PC-3 (cell line): ENCODE data around the gene SETBP1. TPM values are rescaled to one million over a fixed set of nuclear protein-coding genes. Genes with fewer than 3 reads are reported as not detected.

ENCODE experiments used
- ATAC-seq: fragments of 200-7000 bp; cut with Tn5 transposase; 2 replicates; pipeline ENCODE4 v1.9.1; 2020; ENCODE audit warnings: mild to moderate bottlenecking, moderate library complexity
- BruUV-seq: library from RNA; stranded (reverse); fragments of 400-500 nt; replicated peaks from 2 replicates; lab custom pipeline; 2021; lab: Mats Ljungman, UMichigan
- CTCF ChIA-PET: fragments of 300-600 bp; sonication (Branson Sonifier 250); formaldehyde crosslinking; loops from one replicate; lab custom pipeline; 2022; ENCODE audit warnings: antibody characterized with exemption; lab: Charles Lee
- POLR2A ChIA-PET: fragments of 300-600 bp; sonication (Branson Sonifier 250); formaldehyde crosslinking; loops from one replicate; lab custom pipeline; 2022; ENCODE audit warnings: antibody characterized with exemption; ENCODE audit not compliant: unreplicated experiment; lab: Charles Lee
- DNase-seq: peaks from one replicate; pipeline ENCODE4 v3.0.0-alpha.2; 2015
- H2AFZ ChIP-seq: fragments of 300-600 bp; sonication (generic); 2 replicates; pipeline ENCODE4 v1.6.0; 2016; ENCODE audit warnings: antibody characterized with exemption, low read length
- H3F3A ChIP-seq: fragments of 300-600 bp; sonication (generic); one replicate; pipeline ENCODE4 v1.6.0; 2017; ENCODE audit warnings: antibody characterized with exemption, low read length, control low read depth, mild to moderate bottlenecking; ENCODE audit not compliant: unreplicated experiment
- H3K27ac ChIP-seq: fragments of 300-600 bp; sonication (generic); 2 replicates; pipeline ENCODE4 v1.5.1; 2016; ENCODE audit warnings: mild to moderate bottlenecking, low read length
- H3K27me3 ChIP-seq: fragments of 300-600 bp; sonication (generic); 2 replicates; pipeline ENCODE4 v1.6.1; 2016; ENCODE audit warnings: low read length, mixed read lengths
- H3K36me3 ChIP-seq: fragments of 300-600 bp; sonication (generic); 2 replicates; pipeline ENCODE4 v1.6.1; 2016; ENCODE audit warnings: low read depth, mixed run types, low read length, mixed read lengths
- H3K4me1 ChIP-seq: fragments of 300-600 bp; sonication (generic); 2 replicates; pipeline ENCODE4 v1.5.1; 2016; ENCODE audit warnings: low read length; ENCODE audit not compliant: insufficient read depth
- H3K4me2 ChIP-seq: fragments of 300-600 bp; sonication (generic); 2 replicates; pipeline ENCODE4 v1.6.0; 2016; ENCODE audit warnings: low read length
- H3K4me3 ChIP-seq: fragments of 300-600 bp; sonication (generic); 2 replicates; pipeline ENCODE4 v1.5.1; 2016; ENCODE audit warnings: mild to moderate bottlenecking, low read length, mixed read lengths
- H3K79me2 ChIP-seq: fragments of 300-600 bp; sonication (generic); 2 replicates; pipeline ENCODE4 v1.6.1; 2017; ENCODE audit warnings: low read length, mixed read lengths
- H3K9ac ChIP-seq: fragments of 300-600 bp; sonication (generic); 2 replicates; pipeline ENCODE4 v1.6.0; 2016; ENCODE audit warnings: mild to moderate bottlenecking, low read length
- H3K9me2 ChIP-seq: fragments of 300-600 bp; sonication (generic); replicated peaks from 2 replicates; pipeline ENCODE4 v1.6.1; 2016; ENCODE audit warnings: mixed run types, low read length, mixed read lengths
- H3K9me3 ChIP-seq: fragments of 300-600 bp; sonication (generic); 2 replicates; pipeline ENCODE4 v1.6.1; 2016; ENCODE audit warnings: low read length, mixed read lengths
- H4K20me1 ChIP-seq: fragments of 300-600 bp; sonication (generic); 2 replicates; pipeline ENCODE4 v1.6.1; 2016; ENCODE audit warnings: low read length, mixed read lengths
- EZH2 ChIP-seq: fragments of 300-600 bp; sonication (generic); IDR thresholded peaks from one replicate; pipeline ENCODE4 v1.6.1; 2017; ENCODE audit warnings: antibody characterized with exemption, mild to moderate bottlenecking, low read length; ENCODE audit not compliant: unreplicated experiment
- EZH2phosphoT487 ChIP-seq: fragments of 300-600 bp; sonication (generic); IDR thresholded peaks from 2 replicates; pipeline ENCODE4 v1.6.1; 2018; ENCODE audit warnings: mild to moderate bottlenecking, antibody characterized with exemption, low read length, borderline replicate concordance
- intact Hi-C: fragments of 100-400 bp; cut with micrococcal nuclease; formaldehyde crosslinking; loops from 2 replicates; pipeline ENCODE4 v1.9.0; 2023
- total RNA-seq: library from RNA; depleted of rRNA; stranded (reverse); fragments of >200 nt; gene quantifications from 2 replicates; pipeline ENCODE4 v1.2.3, GENCODE V29; 2014
- TF ChIP-seq, protein P1 (sequence below): fragments of 300-600 bp; sonication (generic); conservative IDR thresholded peaks from 2 replicates; pipeline ENCODE4 v1.5.1; 2017; ENCODE audit warnings: antibody characterized with exemption, low read depth, mild to moderate bottlenecking, low read length

The SETBP1 gene
- total RNA-seq, 1 experiment from 2014 or later, result 2.3 TPM

DNA sequence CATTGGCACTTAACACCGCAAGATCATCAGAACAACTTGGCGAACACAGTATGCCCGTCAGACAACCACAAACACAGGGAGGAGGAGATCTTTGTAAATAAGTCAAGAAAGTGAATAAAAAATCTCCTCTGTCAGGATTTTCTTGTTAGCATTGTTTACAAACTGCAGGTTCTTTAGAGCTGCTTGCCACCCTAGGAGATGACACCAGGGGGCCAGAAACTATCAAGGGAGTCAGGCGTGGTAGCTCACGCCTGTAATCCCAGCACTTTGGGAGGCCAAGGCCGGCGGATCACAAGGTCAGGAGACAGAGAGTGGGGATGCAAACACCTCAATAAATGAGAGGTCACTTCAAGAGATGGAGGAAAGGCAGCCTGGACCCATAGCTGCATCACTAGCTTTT is 428.1 kb downstream of the SETBP1 start:
- DNase-seq, result no peak
- intact Hi-C loops, result no loop called here
- no TSS peak for BruUV-seq
- no peak overlapping the region for H2AFZ ChIP-seq
- H3K9me3 ChIP-seq, result no peaks in the 10 kb centered on the region
- CTCF ChIA-PET, result no interaction called here
- no peak overlapping the region for H3K9ac ChIP-seq
- peak overlapping the region; percentile 26; the same call in 1 of the 2 replicates for H3K27ac ChIP-seq
- no peaks in the 10 kb centered on the region for H3K9me2 ChIP-seq
- no peaks in the 10 kb centered on the region for H4K20me1 ChIP-seq
- no peaks in the 10 kb centered on the region for H3K27me3 ChIP-seq
- no peaks in the 10 kb centered on the region; the same call in 1 of the 2 replicates for H3K4me1 ChIP-seq
- H3K4me3 ChIP-seq, result no peak overlapping the region
- TF ChIP-seq EZH2phosphoT487, result no peak
- TF ChIP-seq, protein P1, sequence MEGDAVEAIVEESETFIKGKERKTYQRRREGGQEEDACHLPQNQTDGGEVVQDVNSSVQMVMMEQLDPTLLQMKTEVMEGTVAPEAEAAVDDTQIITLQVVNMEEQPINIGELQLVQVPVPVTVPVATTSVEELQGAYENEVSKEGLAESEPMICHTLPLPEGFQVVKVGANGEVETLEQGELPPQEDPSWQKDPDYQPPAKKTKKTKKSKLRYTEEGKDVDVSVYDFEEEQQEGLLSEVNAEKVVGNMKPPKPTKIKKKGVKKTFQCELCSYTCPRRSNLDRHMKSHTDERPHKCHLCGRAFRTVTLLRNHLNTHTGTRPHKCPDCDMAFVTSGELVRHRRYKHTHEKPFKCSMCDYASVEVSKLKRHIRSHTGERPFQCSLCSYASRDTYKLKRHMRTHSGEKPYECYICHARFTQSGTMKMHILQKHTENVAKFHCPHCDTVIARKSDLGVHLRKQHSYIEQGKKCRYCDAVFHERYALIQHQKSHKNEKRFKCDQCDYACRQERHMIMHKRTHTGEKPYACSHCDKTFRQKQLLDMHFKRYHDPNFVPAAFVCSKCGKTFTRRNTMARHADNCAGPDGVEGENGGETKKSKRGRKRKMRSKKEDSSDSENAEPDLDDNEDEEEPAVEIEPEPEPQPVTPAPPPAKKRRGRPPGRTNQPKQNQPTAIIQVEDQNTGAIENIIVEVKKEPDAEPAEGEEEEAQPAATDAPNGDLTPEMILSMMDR, result no peak
- no peak for TF ChIP-seq EZH2
- no peaks in the 10 kb centered on the region for H3F3A ChIP-seq
- POLR2A ChIA-PET, result no interaction called here
- no peaks in the 10 kb centered on the region for H3K36me3 ChIP-seq
- no peaks in the 10 kb centered on the region for H3K79me2 ChIP-seq
- no peak for ATAC-seq
- no peak overlapping the region for H3K4me2 ChIP-seq

DNA sequence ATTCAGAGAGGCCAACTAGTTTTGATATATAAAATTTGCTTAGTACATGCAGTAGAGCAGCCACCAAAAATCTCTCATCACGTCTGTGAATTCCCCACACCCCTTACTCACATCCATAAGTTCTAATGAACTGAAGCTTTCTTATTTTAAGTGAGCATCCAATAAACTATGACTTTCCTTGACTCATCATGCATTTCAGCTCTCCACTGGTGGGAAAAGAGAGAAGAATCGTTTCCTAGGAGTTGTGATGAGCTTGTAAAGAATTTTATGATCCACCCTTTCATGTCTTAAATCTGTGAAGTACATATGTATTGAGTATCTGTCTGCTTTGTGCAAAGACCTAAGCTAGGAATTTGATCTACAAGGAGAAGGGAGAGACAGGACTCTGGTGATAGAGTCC is 428.6 kb downstream of the SETBP1 start:
- H3K79me2 ChIP-seq, result no peaks in the 10 kb centered on the region
- no peaks in the 10 kb centered on the region for H3K9me2 ChIP-seq
- CTCF ChIA-PET, result no interaction called here
- no peaks in the 10 kb centered on the region for H4K20me1 ChIP-seq
- no peak overlapping the region for H3K4me2 ChIP-seq
- no peak overlapping the region for H2AFZ ChIP-seq
- no peak for TF ChIP-seq EZH2phosphoT487
- TF ChIP-seq, protein P1, result no peak
- TF ChIP-seq EZH2, result no peak
- ATAC-seq (no peak), DNase-seq (peak; percentile 25)
- H3K4me3 ChIP-seq, result no peak overlapping the region
- no peak overlapping the region for H3K9ac ChIP-seq
- H3K27ac ChIP-seq, result peak overlapping the region; percentile 26; the same call in 1 of the 2 replicates
- no peaks in the 10 kb centered on the region; the same call in 1 of the 2 replicates for H3K4me1 ChIP-seq
- POLR2A ChIA-PET, result no interaction called here
- intact Hi-C loops, result no loop called here
- no peaks in the 10 kb centered on the region for H3F3A ChIP-seq
- no peaks in the 10 kb centered on the region for H3K36me3 ChIP-seq
- no peaks in the 10 kb centered on the region for H3K9me3 ChIP-seq
- BruUV-seq, result no TSS peak
- no peaks in the 10 kb centered on the region for H3K27me3 ChIP-seq

DNA sequence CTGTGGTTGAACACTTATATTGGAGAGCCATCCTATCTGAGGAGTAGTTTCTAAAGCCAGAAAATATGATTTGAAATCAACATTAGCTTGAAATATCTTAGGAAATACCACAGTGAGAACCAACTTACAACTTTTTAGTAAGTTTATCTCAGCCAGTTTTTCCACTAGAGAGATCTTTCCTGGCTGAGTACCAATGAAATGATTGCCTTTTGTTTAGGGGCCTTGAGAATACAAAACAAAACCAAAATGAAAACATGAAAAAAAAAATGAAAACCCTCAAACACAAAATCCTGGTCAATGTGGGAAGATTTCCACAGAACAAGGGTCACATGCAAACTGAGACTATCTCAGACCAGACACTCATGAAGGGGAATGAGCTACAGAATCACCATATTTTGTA is 429.0 kb downstream of the SETBP1 start:
- Histone ChIP-seq H3K4me2 (no peak overlapping the region), H3K9me3 (no peaks in the 10 kb centered on the region), H3K27me3 (no peaks in the 10 kb centered on the region), H3K36me3 (no peaks in the 10 kb centered on the region), H3K9me2 (no peaks in the 10 kb centered on the region), H2AFZ (no peak overlapping the region), H4K20me1 (no peaks in the 10 kb centered on the region), H3K79me2 (no peaks in the 10 kb centered on the region), H3K9ac (no peak overlapping the region), H3K4me3 (no peak overlapping the region), H3K4me1 (no peaks in the 10 kb centered on the region; the same call in 1 of the 2 replicates), H3K27ac (no peak overlapping the region), H3F3A (no peaks in the 10 kb centered on the region)
- ChIA-PET CTCF (no interaction called here), POLR2A (no interaction called here)
- no TSS peak for BruUV-seq
- intact Hi-C loops, result no loop called here
- DNase-seq, result no peak
- ATAC-seq, result no peak
- TF ChIP-seq, protein P1, result no peak
- TF ChIP-seq EZH2 (no peak), EZH2phosphoT487 (no peak)
